Kidney (tissue), 14 donors: ENCODE data around the gene CTSD. TPM values are rescaled to one million over a fixed set of nuclear protein-coding genes. Genes with fewer than 3 reads are reported as not detected.

ENCODE experiments used
- DNase-seq, 5 donors: peaks; one replicate each; pipeline ENCODE4 v3.0.0-alpha.2; 2013 to 2020
- FAIRE-seq: peaks from 2 replicates; lab custom pipeline; 2012; peaks lifted over from hg19 to GRCh38; lab: Jason Lieb, UNC
- H3K27ac ChIP-seq, 2 donors: one replicate each; pipeline ENCODE4 v1.7.0; 2013; ENCODE audit warnings: low read depth in 2 of 2, low read length in 2 of 2, inconsistent platforms in 1 of 2
- H3K27me3 ChIP-seq: one replicate; pipeline ENCODE4 v1.7.1; 2013; ENCODE audit warnings: low read length, inconsistent platforms; ENCODE audit not compliant: control insufficient read depth, insufficient read depth
- H3K36me3 ChIP-seq, 3 donors: one replicate each; pipeline versions ENCODE4 v1.7.0 to v1.7.1; 2013; ENCODE audit warnings: low read length in 3 of 3, control low read depth in 1 of 3, inconsistent platforms in 1 of 3; ENCODE audit not compliant: insufficient read depth in 3 of 3, control insufficient read depth in 2 of 3
- H3K4me1 ChIP-seq, 3 donors: one replicate each; pipeline versions ENCODE4 v1.7.0 to v1.7.1; 2013; ENCODE audit warnings: low read length in 3 of 3, inconsistent platforms in 1 of 3, low read depth in 1 of 3; ENCODE audit not compliant: control insufficient read depth in 2 of 3, insufficient read depth in 2 of 3
- H3K4me3 ChIP-seq, 3 donors: one replicate each; pipeline versions ENCODE4 v1.7.0 to v1.8.1; 2013; ENCODE audit warnings: low read length in 3 of 3, control low read depth in 1 of 3, inconsistent platforms in 1 of 3
- H3K9ac ChIP-seq, 3 donors: one replicate each; pipeline versions ENCODE4 v1.7.0 to v1.7.1; 2013; ENCODE audit warnings: low read length in 3 of 3, control low read depth in 1 of 3, inconsistent platforms in 1 of 3
- H3K9me3 ChIP-seq, 3 donors: one replicate each; pipeline versions ENCODE4 v1.7.0 to v1.7.1; 2013; ENCODE audit warnings: low read length in 3 of 3, control low read depth in 1 of 3, inconsistent platforms in 1 of 3; ENCODE audit not compliant: control insufficient read depth in 2 of 3, insufficient read depth in 1 of 3
- CTCF ChIP-seq: IDR thresholded peaks from 3 replicates; pipeline ENCODE4 v1.5.1; 2012; ENCODE audit warnings: mild to moderate bottlenecking, moderate library complexity, borderline replicate concordance; ENCODE audit not compliant: insufficient read depth; ENCODE audit errors: extremely low read depth
- intact Hi-C: fragments of 100-400 bp; cut with DNase I; formaldehyde crosslinking; loops from one replicate; pipeline ENCODE4 v1.11.1; 2022
- polyA plus RNA-seq: library from polyadenylated mRNA; stranded (reverse); fragments of 350-450 nt; fragmentation: Illumina TruSeq; extraction: RNeasy Lipid Tissue Mini Kit (QIAGEN cat#74804); gene quantifications from one replicate; pipeline ENCODE4 v1.2.3, GENCODE V29; 2014; ENCODE audit warnings: low read depth, low replicate concordance; ENCODE audit not compliant: insufficient read depth
- total RNA-seq: library from RNA; stranded (reverse); fragmentation: NEBNext Ultra II Directional; extraction: Animal tissue kit (Norgen Biotek cat#: 25700); gene quantifications from one replicate; pipeline ENCODE4 v1.2.1, GENCODE V29; 2021
- donor health status: control.
- donor health status: control.
- donor health status: control.
- donor health status: control.
- donor health status: control.
- donor health status: DM: yes; HTN: yes; CAD: no.
- donor health status: Normal renal cell carcinoma (clear cell type).

CTSD gene
- total and polyA plus RNA-seq, 2 donors from 2014 or later: 2,183 to 2,764 TPM

GRCh38 chr11:1768141-1768469 is 4.4 kb upstream of the CTSD start:
- no peak for TF ChIP-seq CTCF

GRCh38 chr11:1767399-1768140 is 3.8 kb upstream of the CTSD start:
- no peak for FAIRE-seq
- Histone ChIP-seq H3K9me3 (no peaks in the 10 kb centered on the region), H3K9ac (no peak overlapping the region), H3K36me3 (no peaks in the 10 kb centered on the region), H3K27me3 (no peaks in the 10 kb centered on the region), H3K27ac (no peak overlapping the region), H3K4me3 (no peak overlapping the region), H3K4me1 (peaks cover 0 to 12% (median 5%) of the 10 kb centered on the region in 3 donors)
- TF ChIP-seq CTCF: no peak
- peak in 2 of 5 donors; percentile 28 to 43 for DNase-seq
- intact Hi-C loops: no loop called here

More at GRCh38 chr11:1768141-1768469, 4.4 kb upstream of the CTSD start:
- intact Hi-C loops: no loop called here
- Histone ChIP-seq H3K4me1 (peaks cover 0 to 8% (median 3%) of the 10 kb centered on the region in 3 donors), H3K27me3 (no peaks in the 10 kb centered on the region), H3K9ac (no peak overlapping the region), H3K9me3 (no peaks in the 10 kb centered on the region), H3K27ac (no peak overlapping the region), H3K4me3 (no peak overlapping the region), H3K36me3 (no peaks in the 10 kb centered on the region)
- DNase-seq (peak in 1 of 5 donors; percentile 23), FAIRE-seq (no peak)

- intact Hi-C loops: no loop called here
Measured at GRCh38 chr11:1766719-1767398, 3.1 kb upstream of the CTSD start.

More at GRCh38 chr11:1766719-1767398, 3.1 kb upstream of the CTSD start:
- Histone ChIP-seq H3K9ac (no peak overlapping the region), H3K9me3 (no peaks in the 10 kb centered on the region), H3K4me1 (peaks cover 0 to 15% (median 12%) of the 10 kb centered on the region in 3 donors), H3K27me3 (no peaks in the 10 kb centered on the region), H3K36me3 (no peaks in the 10 kb centered on the region), H3K4me3 (no peak overlapping the region), H3K27ac (no peak overlapping the region)
- DNase-seq (peak in 2 of 5 donors; percentile 28 to 57), FAIRE-seq (no peak)
- no peak for TF ChIP-seq CTCF
